Measurements from ENCODE around the gene SCEL. TPM values are rescaled to one million over a fixed set of nuclear protein-coding genes. Genes with fewer than 3 reads are reported as not detected.

The SCEL gene, protein sequence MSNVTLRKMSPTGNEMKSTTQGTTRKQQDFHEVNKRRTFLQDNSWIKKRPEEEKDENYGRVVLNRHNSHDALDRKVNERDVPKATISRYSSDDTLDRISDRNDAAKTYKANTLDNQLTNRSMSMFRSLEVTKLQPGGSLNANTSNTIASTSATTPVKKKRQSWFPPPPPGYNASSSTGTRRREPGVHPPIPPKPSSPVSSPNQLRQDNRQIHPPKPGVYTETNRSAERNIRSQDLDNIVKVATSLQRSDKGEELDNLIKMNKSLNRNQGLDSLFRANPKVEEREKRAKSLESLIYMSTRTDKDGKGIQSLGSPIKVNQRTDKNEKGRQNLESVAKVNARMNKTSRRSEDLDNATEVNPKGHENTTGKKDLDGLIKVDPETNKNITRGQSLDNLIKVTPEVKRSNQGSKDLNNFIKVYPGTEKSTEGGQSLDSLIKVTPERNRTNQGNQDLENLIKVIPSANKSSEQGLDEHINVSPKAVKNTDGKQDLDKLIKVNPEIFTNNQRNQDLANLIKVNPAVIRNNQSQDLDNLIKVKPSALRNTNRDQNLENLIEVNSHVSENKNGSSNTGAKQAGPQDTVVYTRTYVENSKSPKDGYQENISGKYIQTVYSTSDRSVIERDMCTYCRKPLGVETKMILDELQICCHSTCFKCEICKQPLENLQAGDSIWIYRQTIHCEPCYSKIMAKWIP
- under 0.01 and 0.09 TPM in 2 replicates for total RNA-seq

DNA sequence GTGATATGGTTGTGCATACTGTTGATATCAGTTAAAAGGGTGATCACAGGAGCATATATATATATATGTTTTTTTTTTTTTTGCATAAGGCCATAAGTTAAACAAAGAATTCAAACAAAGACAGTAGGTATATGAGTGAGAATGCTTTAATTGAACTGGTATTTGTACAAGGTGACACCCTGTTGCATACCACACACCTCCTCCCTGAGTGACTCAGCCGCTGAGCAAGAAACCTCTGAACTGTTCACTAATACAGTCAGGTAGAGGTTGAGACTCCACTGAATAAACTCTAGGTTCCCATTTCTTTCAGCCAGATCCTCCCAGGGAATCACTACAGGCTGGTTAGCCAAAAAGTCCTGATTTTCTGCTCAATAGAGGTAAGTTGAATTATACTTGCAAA, at the start of gene SCEL:
Gene SCEL, plus strand, starts transcription at position 259 of the 400 bp plus-strand sequence. CDS start 20,170 bp downstream, outside the sequence.

Other genes with a start within 250 kb of the SCEL start
- gene MYCBP2, start 208.6 kb upstream of the SCEL start, total RNA-seq, result 47.1 and 65.1 TPM in 2 replicates
- 0.16 and 0.26 TPM in 2 replicates for gene SLAIN1, start 162.0 kb downstream of the SCEL start, total RNA-seq

Data from bronchial smooth muscle cell (primary cell).